ENCODE measurements around the gene MRPS7. TPM values are rescaled to one million over a fixed set of nuclear protein-coding genes. Genes with fewer than 3 reads are reported as not detected.

MRPS7 gene
- total and polyA plus RNA-seq, 9 of the 15 experiments (the other 6 are each of a cell fraction or from before 2014, with no cell fraction given): 107 to 244 (median 132) TPM

- TF ChIP-seq E2F8 (IDR thresholded peaks at IDR 0.05; ENCODE audit: low read depth, partially characterized antibody): no peak
- TF ChIP-seq SOX6 (IDR thresholded peaks at IDR 0.05): no peak
- TF ChIP-seq MAFK (IDR thresholded peaks at IDR 0.05; ENCODE audit: low read length): no peak
- no peak for TF ChIP-seq ATF7 (IDR thresholded peaks at IDR 0.05)
- TF ChIP-seq CBFA2T2 (conservative IDR thresholded peaks at IDR 0.05): peak; percentile 53
- TF ChIP-seq GABPB2 (CRISPR knock-in tag; conservative IDR thresholded peaks at IDR 0.05): no peak
- TF ChIP-seq USF2 (CRISPR knock-in tag; IDR thresholded peaks at IDR 0.05): peak; percentile 74
- TF ChIP-seq RAD51 (IDR thresholded peaks at IDR 0.05; ENCODE audit: borderline replicate concordance, low read depth): peak; percentile 81
- no peak for TF ChIP-seq TEAD1 (CRISPR knock-in tag; IDR thresholded peaks at IDR 0.05)
- TF ChIP-seq SMAD4 (CRISPR knock-in tag; conservative IDR thresholded peaks at IDR 0.05): peak; percentile 98
- no peak for TF ChIP-seq POLR2G (IDR thresholded peaks at IDR 0.05; ENCODE audit: low read depth, low read length)
- peak; percentile 89 for TF ChIP-seq ZBTB33 (CRISPR knock-in tag; IDR thresholded peaks at IDR 0.05)
- TF ChIP-seq FOS (IDR thresholded peaks at IDR 0.05; ENCODE audit: extremely low read depth, insufficient read length): no peak
- peak; percentile 28; the same call in 1 of the 2 replicates for TF ChIP-seq ARID1B (IDR thresholded peaks at IDR 0.05)
- no peak for TF ChIP-seq NR2C1 (IDR thresholded peaks at IDR 0.05)
- TF ChIP-seq NR2C1 (tag; IDR thresholded peaks at IDR 0.05): 0 out of 2 replicates have a peak, but pooled peaks have one; percentile 23
- TF ChIP-seq TGIF2 (CRISPR knock-in tag; IDR thresholded peaks at IDR 0.05): no peak
- TF ChIP-seq PRDM10 (IDR thresholded peaks at IDR 0.05; ENCODE audit: partially characterized antibody): peak; percentile 75
- no peak for TF ChIP-seq DPF2 (IDR thresholded peaks at IDR 0.05)
Observed at GRCh38 chr17:75301502-75302206, 40.0 kb downstream of the MRPS7 start (continued).

Measured in K562 (cell line).